GM12875 (cell line): ENCODE data around the gene TSC22D1.

ENCODE experiments used
- H3K4me3 ChIP-seq: one replicate; pipeline ENCODE4 v1.5.1; 2011; ENCODE audit warnings: low read depth, low read length, control low read depth
- CTCF ChIP-seq: IDR thresholded peaks from 2 replicates; pipeline ENCODE4 v1.5.1; 2011; ENCODE audit warnings: low read depth, mild to moderate bottlenecking, control low read depth, inconsistent platforms, low read length, moderate library complexity, borderline replicate concordance; ENCODE audit not compliant: insufficient read depth

TSC22D1 gene

GRCh38 chr13:44385847-44386246 lies 190.3 kb downstream of the TSC22D1 start:
- H3K4me3 ChIP-seq, result no peak overlapping the region
- no peak for TF ChIP-seq CTCF

GRCh38 chr13:44385401-44385800 lies 190.7 kb downstream of the TSC22D1 start:
- H3K4me3 ChIP-seq, result no peak overlapping the region
- TF ChIP-seq CTCF, result no peak

GRCh38 chr13:44384778-44385177 lies 191.4 kb downstream of the TSC22D1 start:
- H3K4me3 ChIP-seq, result no peak overlapping the region
- no peak for TF ChIP-seq CTCF

GRCh38 chr13:44383945-44384344 lies 192.2 kb downstream of the TSC22D1 start:
- no peak for TF ChIP-seq CTCF
- H3K4me3 ChIP-seq, result no peak overlapping the region

- H3K4me3 ChIP-seq, result no peak overlapping the region
- TF ChIP-seq CTCF, result no peak
Observed at GRCh38 chr13:44382635-44383145, 193.4 kb downstream of the TSC22D1 start.
